Fibroblast of lung (primary cell): Measurements from ENCODE around the gene C19orf44. TPM values are rescaled to one million over a fixed set of nuclear protein-coding genes. Genes with fewer than 3 reads are reported as not detected.
A peak's percentile ranks its signal among the peaks of the same experiment; 100 is the strongest.
"Not testable (repeated sequence)": the region's sequence is repeated elsewhere in the genome, so short reads cannot be mapped to it uniquely, and the experiment has no call there.

Experiments
- DNase-seq, 2 donors: peaks; one replicate each; pipeline versions ENCODE4 v3.0.0 to v3.0.0-alpha.2; 2010; ENCODE audit warnings: low read depth in 2 of 2
- H2AFZ ChIP-seq: 2 replicates; pipeline ENCODE4 v1.5.1; 2012; ENCODE audit warnings: low read length, control low read depth, inconsistent platforms
- H3K27ac ChIP-seq: 2 replicates; pipeline ENCODE4 v1.5.1; 2011; ENCODE audit warnings: low read length, control low read depth; ENCODE audit not compliant: insufficient read depth
- H3K27me3 ChIP-seq: 2 replicates; pipeline ENCODE4 v1.5.1; 2011; ENCODE audit warnings: mild to moderate bottlenecking, low read length; ENCODE audit not compliant: control insufficient read depth, insufficient read depth
- H3K36me3 ChIP-seq: 2 replicates; pipeline ENCODE4 v1.5.1; 2011; ENCODE audit warnings: low read length; ENCODE audit not compliant: control insufficient read depth, insufficient read depth
- H3K4me1 ChIP-seq: 2 replicates; pipeline ENCODE4 v1.5.1; 2011; ENCODE audit warnings: low read length; ENCODE audit not compliant: control insufficient read depth, insufficient read depth; ENCODE audit errors: extremely low read depth
- H3K4me2 ChIP-seq: 2 replicates; pipeline ENCODE4 v1.5.1; 2011; ENCODE audit warnings: low read length, control low read depth; ENCODE audit not compliant: insufficient read depth; ENCODE audit errors: extremely low read depth
- H3K4me3 ChIP-seq, 4 experiments: fragments of 200-600 bp in 1 of 4; sonication (generic) in 1 of 4; replicated peaks in 1 of 4; 2 replicates each; pipeline ENCODE4 v1.5.1; 2011 to 2016; ENCODE audit warnings: low read length in 4 of 4, low read depth in 3 of 4, mild to moderate bottlenecking in 3 of 4, control low read depth in 2 of 4, inconsistent platforms in 1 of 4, mixed read lengths in 1 of 4; ENCODE audit not compliant: insufficient read depth in 1 of 4; ENCODE audit errors: control extremely low read depth in 1 of 4
- H3K79me2 ChIP-seq: 2 replicates; pipeline ENCODE4 v1.5.1; 2012; ENCODE audit warnings: mild to moderate bottlenecking, low read length, inconsistent platforms; ENCODE audit not compliant: control insufficient read depth, insufficient read depth
- H3K9ac ChIP-seq: 2 replicates; pipeline ENCODE4 v1.5.1; 2011; ENCODE audit warnings: mild to moderate bottlenecking, low read length, control low read depth; ENCODE audit not compliant: insufficient read depth
- H3K9me3 ChIP-seq: 2 replicates; pipeline ENCODE4 v1.5.1; 2012; ENCODE audit warnings: low read depth, low read length; ENCODE audit not compliant: control insufficient read depth, insufficient read depth
- H4K20me1 ChIP-seq: 2 replicates; pipeline ENCODE4 v1.5.1; 2011; ENCODE audit warnings: low read length; ENCODE audit not compliant: control insufficient read depth, insufficient read depth; ENCODE audit errors: extremely low read depth
- EZH2 ChIP-seq: IDR thresholded peaks from 2 replicates; pipeline ENCODE4 v1.5.1; 2012; ENCODE audit warnings: low read length, control low read depth, mild to moderate bottlenecking; ENCODE audit errors: missing control alignments
- polyA plus RNA-seq, 2 donors: library from polyadenylated mRNA; depleted of rRNA in 1 of 2; stranded (reverse) in 1 of 2; unstranded in 1 of 2; fragments of >200 nt; gene quantifications; 2 replicates each; pipeline ENCODE4 v1.2.1, GENCODE V29; 2011 to 2012; ENCODE audit warnings: missing spikeins in 1 of 2
- total RNA-seq: library from RNA; depleted of rRNA; stranded (reverse); fragments of >200 nt; gene quantifications from 2 replicates; pipeline ENCODE4 v1.2.1, GENCODE V29; 2014
- TF ChIP-seq, protein P1 (sequence below), 2 donors: IDR thresholded peaks in 1 of 2; conservative IDR thresholded peaks in 1 of 2; 1 replicate in 1 of 2; 2 replicates in 1 of 2; pipeline ENCODE4 v1.5.1; 2011 to 2012; ENCODE audit warnings: low read length in 2 of 2, control low read depth in 1 of 2, inconsistent platforms in 1 of 2, low read depth in 1 of 2, mild to moderate bottlenecking in 1 of 2

C19orf44 gene
- total and polyA plus RNA-seq, 2 donors (not counting 1 experiment from before 2014, with no cell fraction given), result 2.9 to 3.6 TPM

DNA sequence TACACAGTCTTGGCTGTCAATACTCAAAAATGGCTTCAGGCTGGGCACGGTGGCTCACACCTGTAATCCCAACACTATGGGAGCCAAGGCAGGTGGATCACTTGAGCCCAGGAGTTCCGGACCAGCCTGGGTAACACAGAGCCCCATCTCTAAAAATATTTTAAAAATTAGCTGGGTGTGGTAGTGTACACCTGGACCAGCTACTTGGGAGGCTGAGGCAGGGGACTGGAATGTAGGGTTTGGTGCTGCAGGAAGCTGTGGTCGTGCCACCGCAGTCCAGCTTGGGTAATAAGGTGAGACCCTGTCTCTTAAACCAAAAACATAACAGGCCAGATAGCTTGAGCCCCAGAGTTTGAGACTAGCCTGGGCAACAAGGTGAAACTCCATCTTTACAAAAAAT lies 52.8 kb downstream of the C19orf44 start:
- Histone ChIP-seq H3K27ac (no peak overlapping the region), H3K36me3 (peaks cover 8% of the 10 kb centered on the region), H4K20me1 (no peaks in the 10 kb centered on the region), H3K4me3 (no peak overlapping the region), H3K79me2 (peaks cover under 1% of the 10 kb centered on the region), H3K27me3 (no peaks in the 10 kb centered on the region), H3K4me1 (no peaks in the 10 kb centered on the region), H3K9me3 (no peaks in the 10 kb centered on the region), H3K9ac (no peak overlapping the region), H3K4me2 (no peak overlapping the region), H2AFZ (no peak overlapping the region)
- TF ChIP-seq EZH2, result no peak
- TF ChIP-seq, protein P1, sequence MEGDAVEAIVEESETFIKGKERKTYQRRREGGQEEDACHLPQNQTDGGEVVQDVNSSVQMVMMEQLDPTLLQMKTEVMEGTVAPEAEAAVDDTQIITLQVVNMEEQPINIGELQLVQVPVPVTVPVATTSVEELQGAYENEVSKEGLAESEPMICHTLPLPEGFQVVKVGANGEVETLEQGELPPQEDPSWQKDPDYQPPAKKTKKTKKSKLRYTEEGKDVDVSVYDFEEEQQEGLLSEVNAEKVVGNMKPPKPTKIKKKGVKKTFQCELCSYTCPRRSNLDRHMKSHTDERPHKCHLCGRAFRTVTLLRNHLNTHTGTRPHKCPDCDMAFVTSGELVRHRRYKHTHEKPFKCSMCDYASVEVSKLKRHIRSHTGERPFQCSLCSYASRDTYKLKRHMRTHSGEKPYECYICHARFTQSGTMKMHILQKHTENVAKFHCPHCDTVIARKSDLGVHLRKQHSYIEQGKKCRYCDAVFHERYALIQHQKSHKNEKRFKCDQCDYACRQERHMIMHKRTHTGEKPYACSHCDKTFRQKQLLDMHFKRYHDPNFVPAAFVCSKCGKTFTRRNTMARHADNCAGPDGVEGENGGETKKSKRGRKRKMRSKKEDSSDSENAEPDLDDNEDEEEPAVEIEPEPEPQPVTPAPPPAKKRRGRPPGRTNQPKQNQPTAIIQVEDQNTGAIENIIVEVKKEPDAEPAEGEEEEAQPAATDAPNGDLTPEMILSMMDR (conservative IDR thresholded peaks at IDR 0.05 in 1 of 2, IDR thresholded peaks at IDR 0.05 in 1 of 2; ENCODE audit: low read depth in 1 of 2, low read length in 2 of 2), result no peak
- DNase-seq, result no peak

DNA sequence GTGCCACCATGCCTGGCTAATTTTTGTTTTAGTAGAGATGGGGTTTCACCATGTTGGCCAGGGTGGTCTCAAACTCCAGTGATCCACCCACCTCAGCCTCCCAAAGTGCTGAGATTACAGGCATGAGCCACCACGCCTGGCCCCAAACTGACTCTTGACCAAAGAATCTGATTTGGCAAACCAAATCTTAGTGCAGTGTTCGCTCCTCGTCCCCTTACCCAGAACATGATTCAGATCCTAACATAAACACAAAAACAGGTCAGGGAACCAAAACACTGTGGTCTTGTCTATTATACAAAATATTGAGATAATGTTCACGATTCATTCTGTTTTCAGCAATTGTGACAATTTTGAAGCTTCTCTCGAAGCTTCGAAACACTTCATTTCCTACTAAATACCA lies 55.7 kb downstream of the C19orf44 start:
- H3K9ac ChIP-seq, H3K27me3 ChIP-seq, H3K4me3 ChIP-seq, H3K9me3 ChIP-seq, H3K79me2 ChIP-seq, H3K4me1 ChIP-seq, H3K27ac ChIP-seq, H3K4me2 ChIP-seq, H4K20me1 ChIP-seq, H2AFZ ChIP-seq: not testable (repeated sequence)
- peak in 1 of 2 donors; percentile 28 for DNase-seq
- peaks cover 17% of the 10 kb centered on the region for H3K36me3 ChIP-seq

DNA sequence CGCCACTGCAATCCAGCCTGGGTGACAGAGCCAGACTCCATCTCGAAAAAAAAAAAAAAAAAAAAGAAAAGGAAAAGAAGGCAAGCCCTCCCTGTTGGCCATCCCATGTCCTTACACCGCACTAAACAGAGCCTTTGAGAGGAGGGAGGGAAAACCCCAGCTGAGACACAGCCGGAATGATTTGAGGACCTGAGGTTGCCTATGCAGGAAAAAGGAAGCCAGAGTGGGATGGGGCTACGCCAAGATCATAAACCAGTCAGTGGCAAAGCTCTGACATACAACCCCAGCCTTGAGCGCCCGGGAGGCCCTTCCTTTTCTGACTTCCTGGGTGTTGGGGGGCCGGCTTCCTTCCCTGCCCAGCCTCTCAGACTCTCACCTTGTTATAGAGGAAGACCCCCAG lies 58.6 kb downstream of the C19orf44 start:
- no peaks in the 10 kb centered on the region for H3K4me1 ChIP-seq
- no peaks in the 10 kb centered on the region for H3K9me3 ChIP-seq
- H3K4me2 ChIP-seq, result no peak overlapping the region
- no peak overlapping the region for H2AFZ ChIP-seq
- no peaks in the 10 kb centered on the region for H3K79me2 ChIP-seq
- peaks cover 17% of the 10 kb centered on the region for H3K36me3 ChIP-seq
- no peak overlapping the region for H3K27ac ChIP-seq
- H3K9ac ChIP-seq, result no peak overlapping the region
- no peak for TF ChIP-seq EZH2
- TF ChIP-seq, protein P1 (conservative IDR thresholded peaks at IDR 0.05 in 1 of 2, IDR thresholded peaks at IDR 0.05 in 1 of 2; ENCODE audit: low read depth in 1 of 2, low read length in 2 of 2), result no peak
- no peaks in the 10 kb centered on the region for H4K20me1 ChIP-seq
- no peak overlapping the region for H3K4me3 ChIP-seq
- no peak for DNase-seq
- H3K27me3 ChIP-seq, result no peaks in the 10 kb centered on the region
